HG03432 (cell line): ENCODE data around the gene ICAM5.
"Not testable (repeated sequence)": the region's sequence is repeated elsewhere in the genome, so short reads cannot be mapped to it uniquely, and the experiment has no call there.

ENCODE experiments used
- ATAC-seq: cut with Tn5 transposase; IDR thresholded peaks from one replicate; pipeline ENCODE4 v1.9.1; 2021; ENCODE audit warnings: mild to moderate bottlenecking, moderate library complexity; ENCODE audit not compliant: unreplicated experiment

The ICAM5 gene, protein sequence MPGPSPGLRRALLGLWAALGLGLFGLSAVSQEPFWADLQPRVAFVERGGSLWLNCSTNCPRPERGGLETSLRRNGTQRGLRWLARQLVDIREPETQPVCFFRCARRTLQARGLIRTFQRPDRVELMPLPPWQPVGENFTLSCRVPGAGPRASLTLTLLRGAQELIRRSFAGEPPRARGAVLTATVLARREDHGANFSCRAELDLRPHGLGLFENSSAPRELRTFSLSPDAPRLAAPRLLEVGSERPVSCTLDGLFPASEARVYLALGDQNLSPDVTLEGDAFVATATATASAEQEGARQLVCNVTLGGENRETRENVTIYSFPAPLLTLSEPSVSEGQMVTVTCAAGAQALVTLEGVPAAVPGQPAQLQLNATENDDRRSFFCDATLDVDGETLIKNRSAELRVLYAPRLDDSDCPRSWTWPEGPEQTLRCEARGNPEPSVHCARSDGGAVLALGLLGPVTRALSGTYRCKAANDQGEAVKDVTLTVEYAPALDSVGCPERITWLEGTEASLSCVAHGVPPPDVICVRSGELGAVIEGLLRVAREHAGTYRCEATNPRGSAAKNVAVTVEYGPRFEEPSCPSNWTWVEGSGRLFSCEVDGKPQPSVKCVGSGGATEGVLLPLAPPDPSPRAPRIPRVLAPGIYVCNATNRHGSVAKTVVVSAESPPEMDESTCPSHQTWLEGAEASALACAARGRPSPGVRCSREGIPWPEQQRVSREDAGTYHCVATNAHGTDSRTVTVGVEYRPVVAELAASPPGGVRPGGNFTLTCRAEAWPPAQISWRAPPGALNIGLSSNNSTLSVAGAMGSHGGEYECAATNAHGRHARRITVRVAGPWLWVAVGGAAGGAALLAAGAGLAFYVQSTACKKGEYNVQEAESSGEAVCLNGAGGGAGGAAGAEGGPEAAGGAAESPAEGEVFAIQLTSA

GRCh38 chr19:10289836-10290356 lies at the start of gene ICAM5:
TSS of gene ICAM5 (plus strand) at chr19:10289952. CDS start at chr19:10290044, 92 bp downstream.
- no peak for ATAC-seq

DNA sequence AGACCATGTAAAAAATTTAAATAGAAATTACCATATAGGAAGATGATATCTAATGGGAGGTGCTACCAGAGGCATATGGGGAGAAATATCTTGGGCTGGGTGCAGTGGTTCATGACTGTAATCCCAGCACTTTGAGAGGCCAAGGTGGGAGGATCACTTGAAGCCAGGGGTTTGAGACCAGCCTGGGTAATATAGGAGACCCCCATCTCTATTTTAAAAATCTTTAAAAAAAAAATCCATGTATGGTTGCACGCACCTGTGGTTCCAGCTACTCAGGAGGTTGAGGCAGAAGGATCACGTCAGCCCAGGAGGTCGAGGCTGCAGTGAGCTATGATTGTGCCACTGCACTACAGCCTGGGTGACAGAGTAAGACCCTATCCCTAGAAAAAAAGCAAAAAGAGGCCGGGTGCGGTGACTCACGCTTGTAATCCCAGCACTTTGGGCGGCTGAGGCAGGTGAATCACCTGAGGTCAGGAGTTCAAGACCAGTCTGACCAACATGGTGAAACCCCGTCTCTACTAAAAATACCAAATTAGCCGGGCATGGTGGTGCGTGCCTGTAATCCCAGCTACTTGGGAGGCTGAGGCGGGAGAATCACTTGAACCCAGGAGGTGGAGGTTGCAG lies 47.8 kb upstream of the ICAM5 start:
- ATAC-seq: not testable (repeated sequence)

GRCh38 chr19:10243606-10244005 lies 46.1 kb upstream of the ICAM5 start:
- no peak for ATAC-seq

- no peak for ATAC-seq
These were observed 44.4 kb upstream of the ICAM5 start for GRCh38 chr19:10245189-10245939.

DNA sequence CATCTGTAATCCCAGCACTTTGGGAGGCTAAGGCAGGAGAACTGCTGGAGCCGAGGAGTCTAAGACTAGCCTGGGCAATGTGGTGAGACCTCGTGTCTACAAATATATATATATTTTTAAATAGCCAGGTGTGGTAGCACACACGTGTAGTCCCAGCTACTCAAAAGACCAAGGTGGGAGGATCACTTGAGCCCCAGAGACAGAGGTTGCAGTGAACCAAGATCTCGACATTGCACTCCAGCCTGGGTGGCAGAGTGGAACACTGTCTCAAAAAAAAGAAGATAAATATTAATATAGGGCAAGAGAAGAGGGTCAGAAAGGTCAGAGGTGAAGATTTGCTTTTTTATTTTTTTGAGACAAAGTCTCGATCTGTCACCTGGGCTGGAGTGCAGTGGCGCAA lies 43.2 kb upstream of the ICAM5 start:
- ATAC-seq: no peak

DNA sequence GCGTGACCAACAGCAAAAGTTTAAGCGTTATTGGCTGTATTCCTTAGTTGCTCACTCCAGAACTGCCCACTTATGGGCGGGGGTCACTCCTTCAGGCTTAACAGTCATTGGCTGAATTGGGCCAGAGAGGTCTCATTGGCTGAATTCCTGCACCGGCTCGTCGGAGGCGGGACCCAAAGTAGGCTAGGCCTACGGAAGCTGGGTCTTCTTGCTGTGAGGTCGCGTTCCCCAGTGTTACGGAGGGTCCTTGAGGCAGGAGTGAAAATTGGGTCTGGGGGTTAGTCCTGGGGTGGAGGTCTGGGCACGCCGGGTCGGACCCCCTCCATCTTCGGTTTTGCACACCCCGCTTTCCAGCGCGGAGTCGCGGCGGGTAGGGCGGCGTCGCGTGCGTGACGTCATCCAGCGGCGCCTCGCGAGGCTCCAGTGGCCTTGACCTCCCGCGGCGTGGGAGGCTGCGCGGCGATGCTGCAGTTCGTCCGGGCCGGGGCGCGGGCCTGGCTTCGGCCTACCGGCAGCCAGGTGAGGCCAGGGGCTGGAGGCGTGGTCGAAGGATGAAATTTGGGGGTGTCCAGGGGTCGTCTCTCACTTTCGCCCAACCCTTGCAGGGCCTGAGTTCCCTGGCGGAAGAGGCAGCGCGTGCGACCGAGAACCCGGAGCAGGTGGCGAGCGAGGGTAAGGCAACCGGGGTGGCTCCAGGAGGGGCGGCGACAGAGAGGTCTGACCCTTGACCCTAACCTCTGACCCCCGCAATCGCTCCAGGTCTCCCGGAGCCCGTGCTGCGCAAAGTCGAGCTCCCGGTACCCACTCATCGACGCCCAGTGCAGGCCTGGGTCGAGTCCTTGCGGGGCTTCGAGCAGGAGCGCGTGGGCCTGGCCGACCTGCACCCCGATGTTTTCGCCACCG lies 37.7 kb upstream of the ICAM5 start, which contains the start of gene MRPL4:
Gene MRPL4, plus strand, starts transcription at position 423 of the 903 bp plus-strand sequence. Its CDS starts 40 bp downstream, at position 463.
- peak; percentile 79 for ATAC-seq

- no peak for ATAC-seq
These were observed 37.0 kb upstream of the ICAM5 start for GRCh38 chr19:10252707-10253106.

GRCh38 chr19:10254244-10254643 lies 35.5 kb upstream of the ICAM5 start:
- no peak for ATAC-seq

- no peak for ATAC-seq
These were observed 34.4 kb upstream of the ICAM5 start for GRCh38 chr19:10255358-10255757.

DNA sequence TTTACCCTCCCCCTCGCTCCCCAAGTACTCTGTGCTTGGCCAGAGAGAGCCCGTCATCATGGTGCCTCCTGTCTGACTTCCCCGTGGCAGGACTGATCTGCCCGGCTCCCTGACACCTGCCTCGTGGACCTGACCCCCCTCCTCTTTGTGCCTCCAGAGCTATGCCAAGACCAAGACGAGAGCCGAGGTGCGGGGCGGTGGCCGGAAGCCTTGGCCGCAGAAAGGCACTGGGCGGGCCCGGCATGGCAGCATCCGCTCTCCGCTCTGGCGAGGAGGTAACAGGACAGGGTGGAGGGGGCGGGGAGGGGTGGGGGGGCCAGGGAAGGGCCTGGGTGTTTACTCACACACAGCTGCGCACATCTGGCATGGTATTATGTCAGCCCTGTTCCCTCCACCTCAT lies 33.2 kb upstream of the ICAM5 start:
- no peak for ATAC-seq

DNA sequence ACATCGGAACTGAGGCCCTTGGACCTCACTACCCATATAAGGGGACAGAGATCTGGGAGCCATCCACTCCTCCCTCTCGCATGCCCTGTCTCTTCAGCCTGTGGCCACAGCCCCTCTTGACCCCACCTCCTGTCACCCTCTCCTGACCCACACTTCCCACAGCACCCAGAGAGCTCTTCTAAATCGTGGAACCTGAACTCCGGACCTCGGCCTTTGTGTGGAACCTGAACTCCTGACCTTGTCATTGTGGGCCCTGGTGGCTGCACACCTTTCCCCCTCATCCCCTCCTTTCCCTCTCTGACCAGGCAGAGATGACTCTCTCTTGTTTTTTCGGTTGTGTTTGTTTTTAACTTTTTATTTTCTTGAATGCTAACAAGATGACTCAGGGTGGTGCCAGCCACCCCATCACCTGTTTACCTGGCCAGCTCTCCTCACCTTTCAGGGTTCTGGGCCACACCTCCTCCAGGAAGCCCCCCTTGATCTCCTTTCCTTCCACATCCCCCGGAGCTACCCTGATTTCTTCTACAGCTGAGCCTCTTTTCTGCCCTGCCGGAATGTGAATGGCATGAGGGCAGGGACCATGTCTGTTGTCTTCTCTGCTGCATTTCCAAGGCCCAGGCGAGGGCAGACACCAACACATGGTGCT lies 32.7 kb upstream of the ICAM5 start:
- no peak for ATAC-seq

- ATAC-seq: no peak
These were observed 31.6 kb upstream of the ICAM5 start for GRCh38 chr19:10258080-10258710.

- no peak for ATAC-seq
These were observed 30.4 kb upstream of the ICAM5 start for GRCh38 chr19:10259162-10259905.

- ATAC-seq: no peak
These were observed 29.6 kb upstream of the ICAM5 start for GRCh38 chr19:10260141-10260584.

- ATAC-seq: no peak
These were observed 27.0 kb upstream of the ICAM5 start for GRCh38 chr19:10262771-10263170.

GRCh38 chr19:10266706-10267105 lies 23.0 kb upstream of the ICAM5 start:
- ATAC-seq: no peak

- ATAC-seq: no peak
These were observed 21.7 kb upstream of the ICAM5 start for GRCh38 chr19:10268071-10268470.
